Right renal pelvis (tissue), 4 donors: ENCODE data around the gene IP6K2. TPM values are rescaled to one million over a fixed set of nuclear protein-coding genes. Genes with fewer than 3 reads are reported as not detected.
"Not testable (repeated sequence)": the region's sequence is repeated elsewhere in the genome, so short reads cannot be mapped to it uniquely, and the experiment has no call there.

Experiments
- DNase-seq, 4 donors: peaks; one replicate each; pipeline ENCODE4 v3.0.0-alpha.2; 2013; ENCODE audit warnings: low read depth in 4 of 4, low spot score in 3 of 4, missing footprints in 1 of 4
- polyA plus RNA-seq, 4 donors: library from polyadenylated mRNA; unstranded; fragments of 120-200 nt; gene quantifications; one replicate each; pipeline ENCODE4 v1.2.1, GENCODE V29; 2013; ENCODE audit not compliant: insufficient read length in 4 of 4

The IP6K2 gene
- 100 to 1,000 TPM; 183 to 280 (median 215) TPM for polyA plus RNA-seq

GRCh38 chr3:48716982-48717746 lies at the start of gene IP6K2:
Gene IP6K2, minus strand, starts transcription at chr3:48717221. Its CDS starts 21,930 bp downstream, at chr3:48695291.
- peak; percentile 94 to 97 (median 96) for DNase-seq

- no peak for DNase-seq
Measured at GRCh38 chr3:48765376-48765775, 48.4 kb upstream of the IP6K2 start.

- DNase-seq, result no peak
Measured at GRCh38 chr3:48762816-48763215, 45.8 kb upstream of the IP6K2 start.

- not testable (repeated sequence) for DNase-seq
Measured at GRCh38 chr3:48759991-48760540, 43.0 kb upstream of the IP6K2 start.

GRCh38 chr3:48759531-48759930 lies 42.5 kb upstream of the IP6K2 start:
- not testable (repeated sequence) for DNase-seq

- no peak for DNase-seq
Measured at GRCh38 chr3:48759071-48759470, 42.0 kb upstream of the IP6K2 start.

- no peak for DNase-seq
Measured at GRCh38 chr3:48756640-48757039, 39.6 kb upstream of the IP6K2 start.

GRCh38 chr3:48750856-48751255 lies 33.8 kb upstream of the IP6K2 start:
- DNase-seq, result no peak

GRCh38 chr3:48748754-48749153 lies 31.7 kb upstream of the IP6K2 start:
- no peak for DNase-seq

- no peak for DNase-seq
Measured at GRCh38 chr3:48747706-48748105, 30.7 kb upstream of the IP6K2 start.

- DNase-seq, result no peak
Measured at GRCh38 chr3:48747015-48747615, 30.1 kb upstream of the IP6K2 start.

GRCh38 chr3:48743773-48744172 lies 26.8 kb upstream of the IP6K2 start:
- no peak for DNase-seq

GRCh38 chr3:48741226-48741625 lies 24.2 kb upstream of the IP6K2 start:
- not testable (repeated sequence) for DNase-seq

- peak in 1 of 4 donors; percentile 53 for DNase-seq
Measured at GRCh38 chr3:48739955-48740823, 23.2 kb upstream of the IP6K2 start.

- DNase-seq, result no peak
Measured at GRCh38 chr3:48739617-48739954, 22.6 kb upstream of the IP6K2 start.

GRCh38 chr3:48738926-48739616 lies 22.1 kb upstream of the IP6K2 start:
- no peak for DNase-seq

GRCh38 chr3:48738144-48738536 lies 21.1 kb upstream of the IP6K2 start:
- peak in 2 of 4 donors; percentile 54 to 70 for DNase-seq

GRCh38 chr3:48735075-48735767 lies 18.2 kb upstream of the IP6K2 start:
- not testable (repeated sequence) for DNase-seq

- not testable (repeated sequence) for DNase-seq
Measured at GRCh38 chr3:48734541-48734940, 17.5 kb upstream of the IP6K2 start.
